NCI-H2196 treated with DMSO at 0.1 percent for 48 hours (cell line): Measurements from ENCODE around the gene GNRHR.
"Not testable (repeated sequence)": the region's sequence is repeated elsewhere in the genome, so short reads cannot be mapped to it uniquely, and the experiment has no call there.

ENCODE experiments used
- DNase-seq: peaks from one replicate; lab custom pipeline; 2025; ENCODE audit not compliant: unreplicated experiment; lab: John Stamatoyannopoulos, UW

Gene GNRHR

DNA sequence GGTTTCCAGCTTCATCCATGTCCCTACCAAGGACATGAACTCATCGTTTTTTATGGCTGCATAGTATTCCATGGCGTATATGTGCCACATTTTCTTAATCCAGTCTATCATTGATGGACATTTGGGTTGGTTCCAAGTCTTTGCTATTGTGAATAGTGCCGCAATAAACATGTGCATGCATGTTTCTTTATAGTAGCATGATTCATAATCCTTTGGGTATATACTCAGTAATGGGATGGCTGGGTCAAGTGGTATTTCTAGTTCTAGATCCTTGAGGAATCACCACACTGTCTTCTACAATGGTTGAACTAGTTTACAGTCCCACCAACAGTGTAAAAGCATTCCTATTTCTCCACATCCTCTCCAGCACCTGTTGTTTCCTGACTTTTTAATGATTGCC is 23.7 kb downstream of the GNRHR start:
- DNase-seq = not testable (repeated sequence)

DNA sequence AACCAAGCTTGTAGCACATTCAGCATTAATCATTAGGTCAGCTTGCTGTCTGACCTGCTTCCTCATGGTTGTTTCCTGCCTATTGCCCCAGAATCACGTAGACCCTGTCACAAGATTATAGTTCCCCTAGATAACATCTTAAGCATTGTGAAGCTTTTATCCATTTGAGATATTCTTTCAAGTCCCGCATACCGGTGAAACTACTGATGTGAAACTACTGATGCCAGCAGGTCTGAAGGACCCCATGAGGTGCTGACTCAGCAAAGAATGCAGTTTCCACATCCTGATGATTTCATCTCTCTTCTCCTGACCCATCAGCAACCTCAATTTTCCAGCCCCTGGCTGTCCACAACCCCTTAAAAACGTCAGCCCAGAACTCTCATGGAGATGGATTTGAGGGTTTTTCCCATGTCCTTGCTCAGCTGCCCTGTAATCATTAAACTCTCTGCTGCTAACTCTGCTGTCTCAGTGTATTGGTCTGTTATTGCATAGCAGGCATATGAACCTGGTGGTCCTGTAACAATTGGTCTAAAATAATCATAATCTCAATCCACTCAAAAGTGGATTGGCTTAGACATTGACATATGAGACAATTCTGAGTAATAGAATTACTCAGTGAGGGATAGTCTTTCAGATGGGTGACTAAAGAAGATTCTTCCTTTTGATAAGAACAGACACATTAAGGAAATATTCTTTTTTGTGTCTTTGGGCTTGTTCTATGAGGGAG is 26.9 kb downstream of the GNRHR start:
- no peak for DNase-seq

DNA sequence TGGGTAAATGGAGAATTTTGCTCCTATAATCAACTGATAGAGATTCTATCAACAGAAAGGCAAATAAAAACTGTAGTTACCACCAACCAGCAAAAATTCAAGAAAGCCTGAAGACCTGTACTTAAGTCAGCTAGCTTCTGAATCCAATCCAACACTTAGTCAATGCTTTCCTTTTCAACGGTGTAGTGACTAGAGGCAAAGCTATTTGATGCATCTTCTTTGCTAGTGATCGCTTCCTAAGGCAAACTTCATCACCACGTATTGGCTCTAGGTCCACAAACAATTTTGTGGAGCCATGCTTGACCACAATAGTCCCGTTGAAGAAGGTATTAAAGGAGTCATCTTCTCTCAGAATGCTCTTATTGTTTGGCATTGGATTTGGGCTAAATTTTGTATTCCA is 28.2 kb downstream of the GNRHR start:
- no peak for DNase-seq

DNA sequence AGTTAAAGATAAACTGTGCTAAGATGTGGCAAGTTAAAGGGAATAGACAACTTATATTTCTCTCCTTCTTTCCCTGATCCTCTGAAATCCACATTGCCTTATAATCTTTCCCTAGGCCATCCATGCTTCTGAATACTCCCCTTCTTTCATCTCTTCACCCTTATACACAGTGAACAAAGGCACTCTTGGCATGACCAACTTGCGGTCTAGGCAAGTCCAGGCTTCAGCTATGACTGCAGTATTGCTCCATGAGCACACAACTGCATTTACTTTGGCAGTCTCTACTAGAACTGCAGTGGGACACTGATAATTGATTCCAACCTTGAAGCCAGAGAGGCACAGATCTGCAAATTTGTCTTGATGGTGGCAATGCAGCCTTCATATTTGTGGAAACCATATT is 29.1 kb downstream of the GNRHR start:
- no peak for DNase-seq

DNA sequence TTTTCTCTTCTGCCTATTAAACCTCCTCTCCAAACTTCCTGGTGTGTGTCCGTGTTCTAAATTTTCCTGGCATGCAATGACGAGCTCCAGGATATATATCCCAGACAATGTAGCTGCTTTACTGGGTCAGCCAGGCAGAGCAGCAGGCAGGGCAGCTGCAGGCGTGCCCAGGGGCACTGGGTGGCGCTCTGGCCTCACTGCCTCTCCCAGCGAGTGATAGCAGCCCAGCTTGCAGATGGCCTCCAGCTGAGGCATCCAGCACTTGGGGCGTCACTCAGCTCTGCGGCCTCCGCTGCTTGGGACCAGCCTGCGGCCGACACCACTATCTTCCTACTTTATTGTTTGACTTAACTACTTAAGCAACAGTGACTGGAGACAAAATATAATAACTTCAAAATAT is 30.2 kb downstream of the GNRHR start:
- no peak for DNase-seq

DNA sequence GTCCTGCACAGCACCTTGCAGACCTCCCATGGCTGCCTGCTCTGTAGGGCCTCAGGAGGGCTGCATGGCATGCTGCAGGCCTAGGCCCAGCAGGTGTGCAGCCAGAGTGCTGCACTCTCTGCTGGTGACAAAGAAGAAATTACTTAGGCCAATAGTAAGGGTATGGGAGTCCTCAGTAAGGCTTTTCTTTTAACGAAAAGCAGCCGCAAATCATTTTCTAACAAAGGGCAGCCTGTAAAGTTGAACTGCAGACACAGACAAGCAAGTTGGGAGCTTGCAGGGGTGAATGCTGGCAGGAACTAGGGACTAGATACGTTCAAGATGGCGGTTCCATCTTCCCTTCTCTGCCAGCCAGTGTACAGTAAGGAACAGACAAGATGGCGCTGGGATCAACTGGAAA is 30.8 kb downstream of the GNRHR start:
- no peak for DNase-seq

DNA sequence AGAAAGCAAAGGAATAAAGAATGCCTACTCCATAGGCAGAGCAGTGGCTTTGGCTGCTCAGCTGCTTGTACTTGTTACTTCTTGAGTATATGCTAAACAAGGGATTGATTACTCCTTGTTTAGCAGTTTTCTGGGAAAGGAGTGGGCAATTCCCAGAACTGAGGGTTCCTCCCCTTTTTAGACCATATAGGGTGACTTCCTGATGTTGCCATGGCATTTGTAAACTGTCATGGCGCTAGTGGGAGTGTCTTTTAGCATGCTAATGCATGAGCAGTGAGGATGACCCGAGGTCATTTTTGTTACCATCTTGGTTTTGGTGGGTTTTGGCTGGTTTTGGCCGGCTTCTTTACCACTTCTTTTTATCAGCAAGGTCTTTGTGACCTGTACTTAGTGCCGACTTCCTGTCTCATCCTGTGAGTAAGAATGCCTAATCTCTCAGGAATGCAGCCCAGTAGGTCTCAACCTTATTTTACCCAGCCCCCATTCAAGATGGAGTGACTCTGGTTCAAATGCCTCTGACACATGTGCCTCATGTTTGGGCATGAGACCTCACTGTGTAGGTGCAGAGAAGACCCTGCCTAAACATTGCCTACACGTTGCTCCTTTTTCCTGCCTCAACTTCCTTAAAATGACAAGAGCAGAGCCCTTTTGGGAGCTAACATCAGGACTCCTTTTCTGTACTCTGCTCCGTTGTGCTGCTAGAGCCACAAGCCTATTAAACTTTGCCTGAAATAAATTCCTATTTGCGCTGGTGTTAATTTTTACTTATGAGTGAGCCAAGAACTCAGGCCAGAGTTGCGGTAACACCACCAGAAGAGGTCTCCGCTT is 32.2 kb downstream of the GNRHR start:
- DNase-seq = no peak

DNA sequence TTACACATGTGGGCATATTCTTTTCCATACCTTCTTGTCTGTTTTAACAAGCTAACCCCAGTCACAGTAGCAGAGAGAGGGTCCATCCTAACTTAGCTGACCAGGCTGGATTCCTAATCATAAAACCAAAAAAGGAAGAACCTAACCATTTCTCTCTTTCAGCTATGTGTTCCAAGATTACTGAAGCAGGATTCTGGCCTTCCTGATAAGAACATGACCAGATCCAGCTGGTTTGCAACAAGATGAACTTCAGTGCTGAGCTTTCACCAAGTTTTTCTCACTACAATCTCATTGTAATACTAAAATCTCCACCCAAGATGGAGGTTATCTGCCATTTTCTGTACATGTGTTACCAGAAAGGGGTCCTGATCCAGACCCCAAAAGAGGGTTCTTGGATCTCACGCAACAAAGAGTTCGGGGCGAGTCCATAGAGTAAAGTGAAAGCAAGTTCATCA is 32.8 kb downstream of the GNRHR start:
- no peak for DNase-seq

DNA sequence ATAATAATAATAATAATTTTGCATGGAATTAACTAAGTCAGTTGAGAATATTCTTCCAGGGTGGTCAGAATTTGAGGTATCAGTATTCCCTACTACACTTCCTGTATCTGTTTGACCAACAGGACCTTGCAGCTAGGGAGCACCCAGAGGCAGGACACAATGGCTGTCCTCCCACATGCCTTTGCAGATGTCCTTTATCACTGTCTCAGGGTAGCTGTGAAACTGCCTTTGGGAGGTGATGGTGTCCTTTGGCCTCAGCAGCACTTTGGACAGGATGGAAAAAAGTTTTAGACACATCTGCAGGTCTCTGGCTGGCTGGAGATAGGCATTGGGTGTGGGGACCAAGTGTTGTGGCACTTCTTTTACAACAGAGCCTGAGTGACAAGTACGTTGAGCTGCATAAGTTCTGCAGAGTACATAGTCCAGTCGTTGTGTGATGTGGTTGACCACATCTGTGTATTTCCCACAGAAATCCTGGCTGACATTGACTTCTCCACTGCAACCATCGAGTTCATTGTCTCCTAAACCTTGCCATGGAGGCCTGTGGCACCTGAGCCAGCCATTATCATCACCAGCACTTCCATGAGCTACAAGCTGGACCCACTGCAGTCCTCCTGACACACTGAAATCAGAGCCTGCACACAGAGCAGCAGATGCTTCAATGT is 34.1 kb downstream of the GNRHR start:
- DNase-seq = no peak

DNA sequence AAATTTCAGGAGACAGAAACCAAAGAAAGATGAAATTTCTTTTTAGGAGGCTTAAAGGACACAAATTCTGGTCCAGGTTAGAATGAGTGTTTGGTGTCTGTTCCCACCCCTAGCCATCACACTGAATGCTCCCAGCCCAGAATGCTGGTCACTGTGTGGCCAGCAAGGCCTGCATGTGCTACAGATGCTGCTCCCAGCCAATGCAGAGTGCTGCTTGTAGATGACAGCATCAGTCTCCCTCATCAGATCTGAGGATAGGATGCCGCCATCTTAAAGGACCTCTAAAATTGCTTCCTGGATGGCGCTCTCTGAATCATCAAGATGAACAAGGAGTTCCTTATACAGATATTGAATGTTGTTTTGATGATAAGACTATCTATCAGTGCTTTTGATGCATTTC is 35.3 kb downstream of the GNRHR start:
- DNase-seq = no peak

DNA sequence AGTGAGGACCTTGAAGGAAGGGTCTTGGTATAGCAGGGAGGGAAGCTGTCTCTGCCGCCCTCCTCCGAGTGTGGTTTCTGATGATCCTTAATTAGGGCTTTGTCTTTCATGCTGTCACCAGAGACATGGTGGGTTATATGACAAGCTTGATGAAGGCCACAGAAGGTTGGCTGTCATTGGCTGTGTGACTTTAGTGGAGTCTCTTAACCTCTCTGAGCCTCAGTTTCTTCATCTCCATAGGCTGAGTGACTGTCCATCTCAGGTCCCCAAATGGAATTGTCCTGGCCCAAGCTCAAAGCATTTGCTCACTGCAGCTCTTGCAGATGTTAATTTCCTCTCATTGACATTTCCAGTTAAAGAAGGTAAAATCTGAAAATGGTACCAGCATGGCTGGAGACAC is 36.6 kb downstream of the GNRHR start:
- DNase-seq = no peak

DNA sequence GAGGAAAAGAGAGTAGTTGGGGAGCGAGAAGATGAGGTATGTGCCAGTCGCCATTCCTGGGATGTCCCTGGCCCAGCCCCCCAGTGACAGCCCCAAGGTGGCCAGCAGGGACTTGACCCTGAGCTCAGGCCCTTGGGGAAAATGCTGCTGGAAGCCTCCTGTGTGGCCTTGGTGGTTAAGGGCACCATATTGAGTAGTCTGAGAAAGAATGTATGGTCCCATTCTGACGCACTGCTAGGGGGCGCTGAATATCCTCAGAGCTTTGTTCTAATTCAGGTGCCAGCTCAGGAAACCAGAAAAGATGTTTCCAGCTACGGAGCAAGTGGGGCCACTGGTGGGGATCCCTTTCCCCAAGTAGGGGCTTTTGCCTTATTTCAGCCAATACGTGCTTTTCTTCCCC is 39.2 kb downstream of the GNRHR start:
- no peak for DNase-seq

DNA sequence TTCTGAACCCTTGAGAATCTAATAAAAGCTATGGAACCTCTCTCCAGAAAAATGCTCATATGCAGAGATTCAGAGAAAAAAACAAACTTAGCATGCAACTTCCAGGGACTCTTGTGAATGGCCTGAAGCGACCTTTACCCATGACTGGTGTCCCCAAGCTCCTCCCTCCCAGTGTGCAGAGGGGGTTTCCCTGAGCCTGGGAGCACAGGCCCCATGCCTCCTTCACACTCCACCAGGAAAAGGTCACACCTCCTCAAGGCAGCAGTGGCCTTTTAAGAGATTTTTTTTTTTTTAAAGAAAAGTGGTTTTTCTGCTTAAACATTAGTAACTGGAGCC is 40.0 kb downstream of the GNRHR start:
- no peak for DNase-seq

DNA sequence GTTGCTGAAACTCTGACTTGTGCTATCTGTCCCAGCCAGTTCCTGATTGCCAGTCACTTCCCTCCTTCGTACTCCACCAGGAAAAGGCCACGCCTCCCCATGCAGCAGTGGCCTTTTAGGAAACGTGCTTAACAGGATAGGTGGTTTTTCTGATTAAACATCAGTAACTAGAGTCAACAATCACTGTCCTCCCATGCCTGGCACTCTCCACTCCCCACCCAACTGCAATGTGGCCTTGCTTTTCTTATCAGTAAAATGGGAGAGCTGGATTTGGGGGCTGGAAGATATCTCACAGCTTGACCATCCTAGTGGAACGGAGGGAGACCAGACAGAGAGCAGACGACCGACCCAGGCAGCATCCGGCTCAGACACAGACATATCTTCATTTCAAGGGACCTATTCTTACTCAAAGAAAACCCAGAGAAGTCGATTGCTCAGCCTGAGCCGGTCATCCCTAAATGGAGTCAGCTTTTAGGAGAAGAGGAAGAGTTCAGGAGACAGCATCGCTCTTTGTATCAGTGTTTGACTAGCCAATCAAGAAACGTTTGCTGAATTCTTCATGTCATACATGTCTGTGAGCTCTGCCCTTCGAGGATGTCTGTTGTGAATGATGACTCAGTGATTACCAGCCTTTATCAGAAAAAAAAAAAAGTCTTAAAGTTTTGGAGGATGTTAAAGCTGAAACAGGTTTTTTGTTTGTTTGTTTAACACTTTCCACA is 40.5 kb downstream of the GNRHR start:
- no peak for DNase-seq

DNA sequence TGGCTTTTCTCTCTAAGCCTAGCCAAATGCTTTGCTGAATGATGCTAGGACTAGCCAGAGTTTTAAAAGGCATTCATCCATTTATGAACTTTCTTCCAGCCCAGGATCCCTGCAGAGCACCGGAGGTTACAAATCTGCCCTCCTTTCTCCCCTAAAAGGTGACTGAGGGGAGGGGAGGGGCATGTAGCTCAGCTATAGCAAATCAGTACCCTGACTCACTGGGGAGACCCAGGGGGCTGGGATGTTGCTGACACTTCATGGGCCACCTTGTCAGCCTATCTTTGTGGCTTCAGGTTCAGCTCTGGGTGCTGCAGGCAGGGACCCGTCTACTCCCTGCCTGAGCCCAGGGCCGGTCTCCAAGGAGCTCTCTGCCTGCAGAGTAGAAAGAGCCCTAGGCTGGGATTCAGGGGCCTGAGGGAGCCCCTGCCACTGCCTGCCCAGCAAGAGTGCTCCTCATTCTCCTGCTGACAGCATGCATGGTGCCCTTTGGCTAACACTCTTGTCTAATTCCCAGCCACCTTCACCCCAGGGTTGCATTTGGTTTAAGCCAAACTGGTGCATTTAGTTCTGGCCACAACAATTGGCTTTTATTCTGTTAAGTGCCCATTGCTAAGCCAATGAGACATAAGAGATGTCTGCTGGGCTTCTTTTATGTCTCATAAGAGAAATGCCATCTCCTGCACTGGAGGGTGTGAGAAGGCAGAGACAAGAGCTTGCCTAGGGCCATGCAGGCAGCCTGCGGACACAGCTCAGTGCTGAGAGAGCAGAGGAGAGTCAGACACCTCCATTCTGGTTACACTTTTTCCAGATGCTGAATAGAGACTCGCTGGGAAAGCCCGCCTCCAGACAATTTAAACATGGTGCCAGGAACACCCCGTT is 41.3 kb downstream of the GNRHR start:
- DNase-seq = no peak

DNA sequence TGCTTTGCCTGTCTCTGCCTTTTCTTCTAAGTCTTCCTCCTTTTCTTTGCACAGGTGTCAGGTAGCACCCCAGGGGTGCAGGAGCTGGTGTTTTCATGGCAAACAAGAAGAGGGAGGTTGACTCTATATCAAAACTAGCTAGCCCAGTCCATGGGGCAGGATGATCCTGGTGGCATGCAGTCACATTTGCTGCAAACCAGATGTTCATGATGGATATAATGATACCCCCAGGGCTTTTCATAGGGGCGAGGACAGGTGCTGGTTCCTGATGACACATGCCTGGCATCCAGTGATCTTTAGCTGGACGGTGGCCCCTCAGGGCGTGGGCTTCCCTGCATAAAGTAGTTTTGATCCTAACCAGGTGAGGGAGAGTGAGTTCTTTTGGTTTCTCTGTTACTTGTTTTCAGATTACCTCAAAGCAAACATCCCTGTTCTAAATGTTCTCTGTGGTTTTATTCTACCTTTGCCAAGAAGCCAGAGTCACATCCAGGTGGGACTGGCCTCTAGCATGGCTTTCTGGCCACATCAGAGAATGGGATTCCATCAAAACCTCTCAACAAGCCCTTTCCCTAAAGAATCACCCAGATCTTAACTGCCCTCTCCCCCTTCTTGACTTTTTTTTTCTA is 42.1 kb downstream of the GNRHR start:
- no peak for DNase-seq

DNA sequence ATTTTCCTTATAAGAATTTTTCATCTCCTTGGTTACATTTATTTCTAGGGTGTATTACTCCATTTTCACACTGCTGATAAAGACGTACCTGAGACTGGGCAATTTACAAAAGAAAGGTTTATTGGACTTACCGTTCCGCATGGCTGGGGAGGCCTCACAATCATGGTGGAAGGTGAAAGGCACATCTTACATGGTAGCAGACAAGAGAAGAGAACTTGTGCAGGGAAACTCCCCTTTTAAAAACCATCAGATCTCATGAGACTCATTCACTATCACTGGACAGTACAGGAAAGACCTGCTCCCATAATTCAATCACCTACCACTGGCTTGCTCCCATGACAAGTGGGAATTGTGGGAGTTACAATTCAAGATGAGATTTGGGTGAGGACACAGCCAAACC is 47.5 kb downstream of the GNRHR start:
- not testable (repeated sequence) for DNase-seq

DNA sequence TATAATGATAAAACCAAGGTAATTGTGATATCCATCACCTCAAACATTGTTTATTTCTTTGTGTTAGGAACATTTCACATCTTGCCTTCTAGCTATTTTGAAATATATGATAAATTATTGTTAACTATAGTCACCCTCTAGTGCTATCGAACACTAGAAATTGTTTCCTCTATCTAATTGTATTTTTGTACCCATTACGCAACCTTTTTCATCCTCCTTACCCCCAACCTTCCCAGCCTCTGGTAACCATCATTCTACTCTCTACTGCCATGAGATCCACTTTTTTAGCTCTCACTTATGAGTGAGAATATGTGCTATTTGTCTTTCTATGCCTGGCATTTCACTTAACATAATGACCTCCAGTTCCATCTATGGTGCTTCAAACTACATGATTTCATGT is 49.3 kb downstream of the GNRHR start:
- no peak for DNase-seq

DNA sequence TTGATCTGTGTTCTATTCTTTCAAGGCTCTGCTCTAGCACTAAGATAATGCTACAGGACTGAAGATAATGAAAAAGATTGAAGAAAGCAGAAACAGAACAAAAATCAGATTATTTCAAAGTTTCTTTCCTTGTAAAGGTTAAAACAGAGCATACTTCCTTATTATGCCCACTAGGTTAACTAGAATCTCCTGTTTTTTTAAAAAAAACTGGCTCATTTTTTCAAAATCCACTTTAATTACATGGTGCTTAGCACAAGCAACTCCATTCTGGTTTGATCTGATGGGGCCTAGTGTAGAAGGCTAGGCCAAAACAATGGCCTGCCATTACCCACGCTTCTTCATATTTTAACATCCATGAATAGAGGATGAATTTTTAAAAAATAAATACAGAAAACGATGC is 52.0 kb downstream of the GNRHR start:
- no peak for DNase-seq

DNA sequence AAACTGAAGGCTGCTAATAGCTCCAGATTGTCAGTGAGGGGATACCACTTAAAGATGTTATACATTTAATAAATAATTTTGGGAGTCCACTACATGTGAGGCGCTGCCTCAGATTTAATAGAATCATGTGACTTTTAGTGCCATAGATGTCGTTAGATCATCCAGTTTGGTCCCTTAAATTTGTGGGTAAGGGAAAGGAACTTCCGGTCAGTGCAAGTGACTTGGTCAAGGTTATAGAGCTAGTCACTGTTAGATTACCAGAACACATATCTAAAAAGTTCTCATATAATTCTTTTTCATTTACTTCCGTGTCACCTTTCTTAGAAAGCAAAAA is 52.7 kb downstream of the GNRHR start:
- DNase-seq = no peak
